Neuronal stem cell (in vitro differentiated cells): ENCODE measurements around the gene SFXN5.

ENCODE experiments used
- DNase-seq: peaks from one replicate; pipeline ENCODE4 v3.0.0-alpha.2; 2013; ENCODE audit warnings: low spot score
- H2AFZ ChIP-seq: one replicate; pipeline ENCODE4 v1.6.1; 2013; ENCODE audit warnings: mild to moderate bottlenecking, low read length, inconsistent platforms
- H2AK5ac ChIP-seq: 2 replicates; pipeline ENCODE4 v1.6.1; 2013; ENCODE audit warnings: low read depth, mild to moderate bottlenecking, inconsistent platforms, low read length, moderate library complexity, mixed read lengths
- H2BK120ac ChIP-seq: 2 replicates; pipeline ENCODE4 v1.6.1; 2013; ENCODE audit warnings: low read depth, mild to moderate bottlenecking, inconsistent platforms, low read length, moderate library complexity, mixed read lengths
- H2BK12ac ChIP-seq: one replicate; pipeline ENCODE4 v1.6.1; 2013; ENCODE audit warnings: low read length, inconsistent platforms
- H2BK15ac ChIP-seq: 2 replicates; pipeline ENCODE4 v1.6.1; 2013; ENCODE audit warnings: mild to moderate bottlenecking, low read length, inconsistent platforms, mixed read lengths
- H2BK5ac ChIP-seq: one replicate; pipeline ENCODE4 v1.6.1; 2013; ENCODE audit warnings: inconsistent platforms, mild to moderate bottlenecking, low read length, moderate library complexity
- H3K14ac ChIP-seq: one replicate; pipeline ENCODE4 v1.6.1; 2013; ENCODE audit warnings: low read length, inconsistent platforms
- H3K18ac ChIP-seq: 2 replicates; pipeline ENCODE4 v1.6.1; 2013; ENCODE audit warnings: low read length, inconsistent platforms
- H3K23ac ChIP-seq: 2 replicates; pipeline ENCODE4 v1.6.1; 2013; ENCODE audit warnings: low read depth, mild to moderate bottlenecking, mixed read lengths, low read length, inconsistent platforms; ENCODE audit not compliant: poor library complexity
- H3K27ac ChIP-seq: replicated peaks from 3 replicates; pipeline ENCODE4 v1.5.1; 2013; ENCODE audit warnings: low read length, inconsistent platforms
- H3K27me3 ChIP-seq, 3 experiments: 2 replicates each; pipeline ENCODE4 v1.6.1; 2013; ENCODE audit warnings: low read length in 3 of 3, mild to moderate bottlenecking in 2 of 3, inconsistent platforms in 1 of 3, low read depth in 1 of 3, mixed read lengths in 1 of 3, moderate library complexity in 1 of 3; ENCODE audit not compliant: control insufficient read depth in 3 of 3, insufficient read depth in 3 of 3
- H3K36me3 ChIP-seq, 2 donors: replicated peaks in 1 of 2; 2 replicates each; pipeline ENCODE4 v1.6.1; 2013; ENCODE audit warnings: low read length in 2 of 2; ENCODE audit not compliant: control insufficient read depth in 2 of 2, insufficient read depth in 2 of 2
- H3K4ac ChIP-seq: 2 replicates; pipeline ENCODE4 v1.6.1; 2013; ENCODE audit warnings: inconsistent platforms, mild to moderate bottlenecking, low read length, moderate library complexity
- H3K4me1 ChIP-seq, 2 donors: 1 replicate in 1 of 2; 2 replicates in 1 of 2; pipeline ENCODE4 v1.6.1; 2013; ENCODE audit warnings: low read length in 2 of 2, low read depth in 1 of 2; ENCODE audit not compliant: control insufficient read depth in 2 of 2, insufficient read depth in 1 of 2
- H3K4me2 ChIP-seq: one replicate; pipeline ENCODE4 v1.6.1; 2013; ENCODE audit warnings: mild to moderate bottlenecking, low read length, inconsistent platforms; ENCODE audit not compliant: insufficient read depth, poor library complexity, severe bottlenecking
- H3K4me3 ChIP-seq, 2 donors: 2 replicates each; pipeline ENCODE4 v1.5.1; 2013; ENCODE audit warnings: low read length in 2 of 2, mild to moderate bottlenecking in 2 of 2, inconsistent platforms in 1 of 2, moderate library complexity in 1 of 2
- H3K79me1 ChIP-seq: one replicate; pipeline ENCODE4 v1.6.1; 2013; ENCODE audit warnings: low read depth, mild to moderate bottlenecking, inconsistent platforms, low read length, moderate library complexity
- H3K9ac ChIP-seq: one replicate; pipeline ENCODE4 v1.6.1; 2013; ENCODE audit warnings: mild to moderate bottlenecking, low read depth, low read length, inconsistent platforms; ENCODE audit not compliant: poor library complexity
- H3K9me3 ChIP-seq, 2 donors: replicated peaks in 1 of 2; 2 replicates each; pipeline versions ENCODE3 to v1.6.1; 2013; ENCODE audit warnings: low read length in 2 of 2, mild to moderate bottlenecking in 2 of 2, inconsistent platforms in 1 of 2, low read depth in 1 of 2, mixed read lengths in 1 of 2, moderate library complexity in 1 of 2; ENCODE audit not compliant: control insufficient read depth in 2 of 2, insufficient read depth in 1 of 2
- H4K8ac ChIP-seq: one replicate; pipeline ENCODE4 v1.6.1; 2013; ENCODE audit warnings: low read depth, mild to moderate bottlenecking, inconsistent platforms, low read length, moderate library complexity
- H4K91ac ChIP-seq: one replicate; pipeline ENCODE4 v1.6.1; 2013; ENCODE audit warnings: low read length, low read depth, mild to moderate bottlenecking, inconsistent platforms; ENCODE audit not compliant: poor library complexity
- WGBS, 2 donors: extraction: QIAGEN DNeasy Blood & Tissue Kit; methylation state at CpG; one replicate each; pipeline ENCODE4 v1.1.7; 2013; ENCODE audit warnings: missing lambda C conversion rate in 2 of 2, mixed read lengths in 1 of 2; ENCODE audit not compliant: insufficient read length in 2 of 2, insufficient replicate concordance in 1 of 2; ENCODE audit errors: extremely low coverage in 2 of 2; 5-methylcytosine and 5-hydroxymethylcytosine counted together

SFXN5 gene

GRCh38 chr2:73083886-73084800 is 12.6 kb upstream of the SFXN5 start:
- WGBS, 2 donors = no CpG with 5 or more reads among the region's 7 CpGs
- Histone ChIP-seq H2BK120ac (no peak overlapping the region), H3K27me3 (peaks cover 0 to 10% (median 0%) of the 10 kb centered on the region in 3 experiments), H3K4ac (no peak overlapping the region), H3K18ac (no peak overlapping the region), H3K23ac (peak overlapping the region; percentile 29), H3K4me2 (no peak overlapping the region), H3K79me1 (no peaks in the 10 kb centered on the region), H2AFZ (no peak overlapping the region), H3K4me1 (peaks cover 2% of the 10 kb centered on the region in 2 donors), H2BK15ac (no peak overlapping the region), H3K27ac (no peak overlapping the region), H2AK5ac (peak overlapping the region; percentile 15), H2BK5ac (peak overlapping the region; percentile 5), H3K4me3 (no peak overlapping the region), H3K9ac (no peak overlapping the region), H4K8ac (no peak overlapping the region), H3K36me3 (peaks cover 0 to 4% of the 10 kb centered on the region in 2 donors), H2BK12ac (no peak overlapping the region), H3K9me3 (no peaks in the 10 kb centered on the region), H4K91ac (no peak overlapping the region), H3K14ac (no peak overlapping the region)
- no peak for DNase-seq

GRCh38 chr2:73082523-73083410 is 11.3 kb upstream of the SFXN5 start:
- no peak overlapping the region for H4K8ac ChIP-seq
- peak overlapping the region; percentile 8 for H2BK5ac ChIP-seq
- no peak overlapping the region for H2AK5ac ChIP-seq
- H3K36me3 ChIP-seq = peaks cover 0 to 2% of the 10 kb centered on the region in 2 donors
- H3K18ac ChIP-seq = no peak overlapping the region
- H3K4ac ChIP-seq = no peak overlapping the region
- H3K27me3 ChIP-seq = peaks cover 0 to 10% (median 2%) of the 10 kb centered on the region in 3 experiments
- H3K4me2 ChIP-seq = no peak overlapping the region
- no peaks in the 10 kb centered on the region for H3K79me1 ChIP-seq
- no peak overlapping the region for H3K27ac ChIP-seq
- H2BK12ac ChIP-seq = no peak overlapping the region
- no peak overlapping the region for H3K9ac ChIP-seq
- no peaks in the 10 kb centered on the region for H3K9me3 ChIP-seq
- H3K23ac ChIP-seq = no peak overlapping the region
- H4K91ac ChIP-seq = no peak overlapping the region
- no peak overlapping the region for H2BK15ac ChIP-seq
- H3K4me1 ChIP-seq = peaks cover 2% of the 10 kb centered on the region in 2 donors
- no peak overlapping the region for H2BK120ac ChIP-seq
- WGBS, 2 donors = no CpG with 5 or more reads among the region's 13 CpGs
- H2AFZ ChIP-seq = no peak overlapping the region
- no peak overlapping the region for H3K14ac ChIP-seq
- no peak overlapping the region for H3K4me3 ChIP-seq
- no peak for DNase-seq

GRCh38 chr2:73081181-73081671 is 9.7 kb upstream of the SFXN5 start:
- WGBS, 2 donors = no CpG with 5 or more reads among the region's 16 CpGs

More at GRCh38 chr2:73081181-73081671, 9.7 kb upstream of the SFXN5 start:
- H2AFZ ChIP-seq = no peak overlapping the region
- no peaks in the 10 kb centered on the region for H3K79me1 ChIP-seq
- H3K9me3 ChIP-seq = no peaks in the 10 kb centered on the region
- H3K18ac ChIP-seq = peak overlapping the region; percentile 77
- no peak for DNase-seq
- H3K4me2 ChIP-seq = no peak overlapping the region
- H4K91ac ChIP-seq = no peak overlapping the region
- H3K4me1 ChIP-seq = peaks cover 2 to 4% of the 10 kb centered on the region in 2 donors
- no peak overlapping the region for H3K27ac ChIP-seq
- H3K4ac ChIP-seq = no peak overlapping the region
- H3K9ac ChIP-seq = no peak overlapping the region
- H2BK15ac ChIP-seq = no peak overlapping the region
- H2BK12ac ChIP-seq = no peak overlapping the region
- no peak overlapping the region for H2BK120ac ChIP-seq
- peak overlapping the region; percentile 62 for H3K23ac ChIP-seq
- H3K14ac ChIP-seq = no peak overlapping the region
- H2BK5ac ChIP-seq = peak overlapping the region; percentile 58
- H2AK5ac ChIP-seq = peak overlapping the region; percentile 15
- no peak overlapping the region for H3K4me3 ChIP-seq
- peaks cover 0 to 17% (median 2%) of the 10 kb centered on the region in 3 experiments for H3K27me3 ChIP-seq
- no peaks in the 10 kb centered on the region for H3K36me3 ChIP-seq
- H4K8ac ChIP-seq = no peak overlapping the region
